PC-9 (cell line): ENCODE measurements around the gene DBH.

Experiments
- CTCF ChIP-seq: fragments of 200-600 bp; sonication (generic); conservative IDR thresholded peaks from 2 replicates; pipeline ENCODE4 v1.6.1; 2017; ENCODE audit warnings: mixed run types, antibody characterized with exemption, mild to moderate bottlenecking, moderate library complexity
- EZH2 ChIP-seq: fragments of 200-600 bp; sonication (generic); IDR thresholded peaks from 2 replicates; pipeline ENCODE4 v1.8.0; 2017; ENCODE audit warnings: antibody characterized with exemption, low read depth

DNA sequence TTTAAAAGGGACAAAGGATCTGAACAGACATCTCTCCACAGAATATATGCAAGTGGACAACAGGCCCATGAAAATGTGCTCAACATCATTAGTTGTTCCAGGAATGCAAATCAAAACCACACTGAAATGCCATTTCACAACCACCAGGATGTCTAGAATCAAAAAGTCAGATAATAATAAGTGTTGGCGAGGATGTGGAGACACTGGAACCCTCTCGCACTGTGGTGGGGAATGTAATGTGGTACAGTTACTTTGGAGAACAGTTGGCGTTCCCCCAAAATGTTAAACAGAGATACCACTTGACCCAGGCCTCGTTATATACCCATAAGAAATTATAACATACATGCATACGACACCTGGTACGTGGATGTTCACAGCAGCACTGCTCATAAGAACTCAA, 63.4 kb downstream of the DBH start:
- TF ChIP-seq EZH2 = no peak
- no peak for TF ChIP-seq CTCF
